HCT116 (cell line): Measurements from ENCODE around the gene CD83. TPM values are rescaled to one million over a fixed set of nuclear protein-coding genes. Genes with fewer than 3 reads are reported as not detected.

Source experiments
- ATAC-seq: fragments of 200-7000 bp; cut with Tn5 transposase; 2 replicates; pipeline ENCODE4 v1.9.1; 2020; ENCODE audit warnings: mild to moderate bottlenecking, moderate library complexity
- BruUV-seq: library from RNA; stranded (reverse); fragments of 400-500 nt; replicated peaks from 2 replicates; lab custom pipeline; 2021; lab: Mats Ljungman, UMichigan
- CTCF ChIA-PET: fragments of 300-600 bp; sonication (Branson Sonifier 250); formaldehyde crosslinking; loops from one replicate; lab custom pipeline; 2021; ENCODE audit warnings: antibody characterized with exemption; lab: Charles Lee
- POLR2A ChIA-PET: fragments of 300-600, 350-600 bp; sonication (Branson Sonifier 250); formaldehyde crosslinking; loops from one replicate; lab custom pipeline; 2021; ENCODE audit warnings: antibody characterized with exemption; lab: Charles Lee
- RAD21 ChIA-PET, 2 experiments: fragments of 300-600 bp; sonication (Branson Sonifier 250); formaldehyde crosslinking; loops; one replicate each; lab custom pipeline; 2023; ENCODE audit warnings: low total read pairs in 2 of 2; ENCODE audit not compliant: uncharacterized antibody in 2 of 2, unreplicated experiment in 2 of 2, low non-redundant PET in 1 of 2; lab: Charles Lee
- DNase-seq: peaks from one replicate; pipeline ENCODE4 v3.0.0-alpha.2; 2010; ENCODE audit warnings: low read depth, low spot score
- H2AFZ ChIP-seq: fragments of 200-600 bp; shearing (Covaris generic), sonication (generic); 2 replicates; pipeline ENCODE4 v1.6.1; 2017; ENCODE audit warnings: low read depth, mixed run types, mixed read lengths, antibody characterized with exemption, low read length; ENCODE audit not compliant: poor library complexity, severe bottlenecking
- H3K27ac ChIP-seq: 2 replicates; pipeline ENCODE4 v1.5.1; 2012; ENCODE audit warnings: low read depth, low read length
- H3K27me3 ChIP-seq: fragments of 200-600 bp; sonication (generic); 2 replicates; pipeline ENCODE4 v1.6.1; 2016; ENCODE audit warnings: mixed run types, low read length, mixed read lengths; ENCODE audit not compliant: insufficient read depth
- H3K36me3 ChIP-seq, 2 experiments: fragments of 200-500 bp in 1 of 2; fragments of 200-600 bp in 1 of 2; sonication (Bioruptor generic) in 1 of 2; sonication (generic) in 1 of 2; 2 replicates each; pipeline versions ENCODE4 v1.5.1 to v1.6.1; 2014 to 2016; ENCODE audit warnings: low read length in 2 of 2, inconsistent platforms in 1 of 2, mixed read lengths in 1 of 2, mixed run types in 1 of 2; ENCODE audit not compliant: insufficient read depth in 2 of 2, control insufficient read depth in 1 of 2
- H3K4me1 ChIP-seq, 2 experiments: fragments of 200-600 bp in 1 of 2; sonication (generic) in 1 of 2; 2 replicates each; pipeline versions ENCODE4 v1.5.1 to v1.6.1; 2012 to 2017; ENCODE audit warnings: low read length in 2 of 2, inconsistent platforms in 1 of 2, mild to moderate bottlenecking in 1 of 2, mixed read lengths in 1 of 2, mixed run types in 1 of 2, moderate library complexity in 1 of 2; ENCODE audit not compliant: insufficient read depth in 2 of 2, control insufficient read depth in 1 of 2
- H3K4me2 ChIP-seq: fragments of 200-600 bp; sonication (generic); 2 replicates; pipeline ENCODE4 v1.6.1; 2017; ENCODE audit warnings: mixed run types, low read length, mixed read lengths
- H3K4me3 ChIP-seq, 2 experiments: fragments of 200-600 bp in 1 of 2; sonication (generic) in 1 of 2; replicated peaks in 1 of 2; 2 replicates each; pipeline ENCODE4 v1.5.1; 2011 to 2016; ENCODE audit warnings: low read length in 2 of 2, control low read depth in 1 of 2, low read depth in 1 of 2, mild to moderate bottlenecking in 1 of 2, mixed read lengths in 1 of 2, mixed run types in 1 of 2
- H3K79me2 ChIP-seq: fragments of 200-600 bp; sonication (generic); 2 replicates; pipeline ENCODE4 v1.6.1; 2017; ENCODE audit warnings: mild to moderate bottlenecking, mixed run types, low read length, moderate library complexity, mixed read lengths; ENCODE audit not compliant: insufficient read depth
- H3K9ac ChIP-seq: fragments of 200-600 bp; sonication (generic); 2 replicates; pipeline ENCODE4 v1.6.1; 2016; ENCODE audit warnings: low read length, mixed read lengths
- H3K9me2 ChIP-seq: fragments of 200-600 bp; sonication (generic), shearing (Covaris generic); 2 replicates; pipeline ENCODE4 v1.6.1; 2017; ENCODE audit warnings: mixed run types, mild to moderate bottlenecking, moderate library complexity; ENCODE audit not compliant: insufficient read depth
- H3K9me3 ChIP-seq, 2 experiments: fragments of 200-500 bp in 1 of 2; fragments of 200-600 bp in 1 of 2; sonication (Bioruptor generic) in 1 of 2; sonication (generic) in 1 of 2; 2 replicates each; pipeline ENCODE4 v1.6.1; 2014 to 2017; ENCODE audit warnings: low read length in 2 of 2, mixed read lengths in 2 of 2, inconsistent platforms in 1 of 2, low read depth in 1 of 2, mild to moderate bottlenecking in 1 of 2, mixed run types in 1 of 2, moderate library complexity in 1 of 2; ENCODE audit not compliant: control insufficient read depth in 1 of 2, insufficient read depth in 1 of 2
- H4K20me1 ChIP-seq: fragments of 200-600 bp; sonication (generic), shearing (Covaris generic); 2 replicates; pipeline ENCODE4 v1.6.1; 2017; ENCODE audit warnings: mixed run types, mild to moderate bottlenecking, moderate library complexity; ENCODE audit not compliant: insufficient read depth
- CBX3 ChIP-seq: IDR thresholded peaks from 2 replicates; pipeline ENCODE4 v1.6.1; 2012; ENCODE audit warnings: low read depth
- CEBPB ChIP-seq: IDR thresholded peaks from 2 replicates; pipeline ENCODE4 v1.6.1; 2012; ENCODE audit warnings: low read depth
- CTCF ChIP-seq, 3 experiments: fragments of 200-600 bp in 1 of 3; sonication (generic) in 1 of 3; IDR thresholded peaks in 2 of 3; conservative IDR thresholded peaks in 1 of 3; 2 replicates each; pipeline ENCODE4 v1.5.1; 2012 to 2017; ENCODE audit warnings: low read depth in 2 of 3, low read length in 2 of 3, antibody characterized with exemption in 1 of 3, borderline replicate concordance in 1 of 3, control low read depth in 1 of 3, mild to moderate bottlenecking in 1 of 3, mixed read lengths in 1 of 3, mixed run types in 1 of 3, moderate library complexity in 1 of 3; ENCODE audit not compliant: insufficient read depth in 1 of 3
- EZH2phosphoT487 ChIP-seq: fragments of 200-600 bp; IDR thresholded peaks from 2 replicates; pipeline ENCODE4 v1.6.1; 2018; ENCODE audit warnings: antibody characterized with exemption, borderline replicate concordance
- MAX ChIP-seq: IDR thresholded peaks from 2 replicates; pipeline ENCODE4 v1.6.1; 2012
- RAD21 ChIP-seq: IDR thresholded peaks from 2 replicates; pipeline ENCODE4 v1.6.1; 2012; ENCODE audit warnings: low read depth, mild to moderate bottlenecking
- REST ChIP-seq: IDR thresholded peaks from 2 replicates; pipeline ENCODE4 v1.6.1; 2012; ENCODE audit warnings: low read depth
- SIN3A ChIP-seq: IDR thresholded peaks from 2 replicates; pipeline ENCODE4 v1.6.1; 2012; ENCODE audit warnings: low read depth
- SP1 ChIP-seq: IDR thresholded peaks from 2 replicates; pipeline ENCODE4 v1.6.1; 2012; ENCODE audit warnings: low read depth
- SRF ChIP-seq: IDR thresholded peaks from 2 replicates; pipeline ENCODE4 v1.6.1; 2012; ENCODE audit warnings: low read depth
- TCF7L2 ChIP-seq: IDR thresholded peaks from 2 replicates; pipeline ENCODE4 v1.7.0; 2011; ENCODE audit warnings: borderline replicate concordance, inconsistent platforms; ENCODE audit not compliant: insufficient read depth, insufficient read length; ENCODE audit errors: extremely low read depth
- ZFX ChIP-seq: fragments of 450-650 bp; IDR thresholded peaks from 2 replicates; pipeline ENCODE4 v1.6.1; 2017
- ZNF274 ChIP-seq: fragments of 200-500 bp; sonication (Bioruptor generic); IDR thresholded peaks from 2 replicates; pipeline ENCODE4 v1.6.1; 2014; ENCODE audit warnings: mild to moderate bottlenecking, low read depth, low read length, inconsistent platforms
- intact Hi-C: fragments of 100-400 bp; cut with micrococcal nuclease; formaldehyde crosslinking; loops from 2 replicates; pipeline ENCODE4 v1.10.0; 2022
- total RNA-seq: library from RNA; stranded (reverse); gene quantifications from one replicate; pipeline ENCODE4 v1.2.1, GENCODE V29; 2021; ENCODE audit not compliant: unreplicated experiment

CD83 gene
- total RNA-seq, 1 experiment from 2014 or later: 6.0 TPM

GRCh38 chr6:14143305-14143704 is 25.7 kb downstream of the CD83 start:
- H3K9me2 ChIP-seq: no peaks in the 10 kb centered on the region
- no peak overlapping the region for H3K9ac ChIP-seq
- POLR2A ChIA-PET: no interaction called here
- CTCF ChIA-PET: interaction anchor here (3.1 kb wide), 1 partner anchor 235 kb away, joined by 17 read pairs; no protein-coding TSS in a partner anchor
- RAD21 ChIA-PET: no interaction called here
- no peak for ATAC-seq
- no peak overlapping the region for H3K4me2 ChIP-seq
- H3K9me3 ChIP-seq: no peaks in the 10 kb centered on the region
- H3K79me2 ChIP-seq: no peaks in the 10 kb centered on the region
- no TSS peak for BruUV-seq
- no peaks in the 10 kb centered on the region for H3K4me1 ChIP-seq
- H3K27ac ChIP-seq: no peak overlapping the region
- intact Hi-C loops: loop anchor here (5.0 kb wide), 1 partner anchor 346 kb away; no protein-coding TSS in a partner anchor
- H3K27me3 ChIP-seq: no peaks in the 10 kb centered on the region
- H3K4me3 ChIP-seq: no peak overlapping the region
- no peaks in the 10 kb centered on the region for H4K20me1 ChIP-seq
- no peaks in the 10 kb centered on the region for H3K36me3 ChIP-seq
- H2AFZ ChIP-seq: no peak overlapping the region
- TF ChIP-seq SP1 (no peak), SRF (no peak), CBX3 (no peak), TCF7L2 (no peak), ZFX (no peak), RAD21 (no peak), SIN3A (no peak), MAX (no peak), REST (no peak), ZNF274 (no peak), CTCF (IDR thresholded peaks at IDR 0.05 in 2 of 3, conservative IDR thresholded peaks at IDR 0.05 in 1 of 3; ENCODE audit: borderline replicate concordance in 1 of 3, insufficient read depth in 1 of 3, low read depth in 2 of 3, low read length in 2 of 3) (no peak), EZH2phosphoT487 (no peak), CEBPB (no peak)
- TF ChIP-seq, all 23 proteins: peak for 0
- no peak for DNase-seq
